Stimulated activated CD8-positive, alpha-beta memory T cell treated with anti-CD3 and anti-CD28 coated beads, Interleukin-2, amount 100 ng/mL, for 1 hour (primary cell): ENCODE data around the gene TRAPPC13.
"Not testable (repeated sequence)": the region's sequence is repeated elsewhere in the genome, so short reads cannot be mapped to it uniquely, and the experiment has no call there.

Source experiments
- DNase-seq, 2 donors: peaks; one replicate each; pipeline ENCODE4 v3.0.0-alpha.2; 2020; ENCODE audit warnings: low read depth in 2 of 2

The TRAPPC13 gene, protein sequence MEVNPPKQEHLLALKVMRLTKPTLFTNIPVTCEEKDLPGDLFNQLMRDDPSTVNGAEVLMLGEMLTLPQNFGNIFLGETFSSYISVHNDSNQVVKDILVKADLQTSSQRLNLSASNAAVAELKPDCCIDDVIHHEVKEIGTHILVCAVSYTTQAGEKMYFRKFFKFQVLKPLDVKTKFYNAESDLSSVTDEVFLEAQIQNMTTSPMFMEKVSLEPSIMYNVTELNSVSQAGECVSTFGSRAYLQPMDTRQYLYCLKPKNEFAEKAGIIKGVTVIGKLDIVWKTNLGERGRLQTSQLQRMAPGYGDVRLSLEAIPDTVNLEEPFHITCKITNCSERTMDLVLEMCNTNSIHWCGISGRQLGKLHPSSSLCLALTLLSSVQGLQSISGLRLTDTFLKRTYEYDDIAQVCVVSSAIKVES

DNA sequence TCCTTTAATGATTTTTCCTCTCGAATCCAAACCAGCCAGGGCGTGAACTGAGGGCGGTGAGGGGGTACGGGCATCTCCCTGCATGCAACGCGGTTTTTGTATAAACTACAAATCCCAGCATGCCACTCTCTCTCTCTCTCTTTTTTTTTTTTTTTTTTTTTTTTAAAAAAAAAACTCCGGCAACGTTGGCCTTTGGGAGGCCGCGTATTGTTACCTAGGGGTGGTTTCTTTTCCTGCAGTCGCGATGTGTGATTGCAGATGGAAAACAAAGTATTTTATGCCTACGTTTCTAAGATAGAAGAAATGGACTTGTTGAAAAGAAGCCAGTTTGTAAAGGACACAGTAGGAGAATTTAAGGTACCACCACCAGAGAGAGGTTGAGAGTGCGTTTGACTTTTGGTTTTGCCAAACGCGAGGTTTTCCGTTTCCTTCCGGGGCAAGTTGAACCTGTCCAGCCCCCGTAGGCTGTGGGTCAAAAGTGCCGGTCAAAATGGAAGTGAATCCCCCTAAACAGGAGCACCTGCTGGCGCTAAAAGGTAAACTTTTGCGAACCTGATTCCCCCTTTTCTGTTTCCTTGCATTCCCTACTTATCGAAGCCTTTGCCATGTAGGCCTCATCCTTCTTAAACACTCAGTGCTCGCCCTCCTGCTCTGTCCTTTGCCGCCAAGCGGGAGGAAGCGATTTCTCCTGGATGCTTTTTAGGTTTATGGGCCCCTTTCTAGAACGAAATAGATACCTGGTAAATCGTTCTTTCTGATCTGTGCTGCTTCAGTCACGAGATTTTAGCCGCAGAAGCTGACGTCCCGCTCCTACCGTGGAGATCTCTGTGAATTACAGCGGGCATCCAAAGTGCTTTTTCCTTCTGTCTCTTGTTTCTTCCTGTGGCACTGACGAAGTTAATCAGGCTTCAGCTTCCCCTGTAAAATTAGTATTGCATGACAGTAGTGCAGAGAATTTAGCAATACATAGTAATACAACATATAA is at the start of gene TRAPPC13, which contains the start of gene SHLD3:
Gene TRAPPC13, plus strand, starts transcription at position 457 of the 985 bp plus-strand sequence. Its CDS starts 34 bp downstream, at position 491.
Gene SHLD3, plus strand, starts transcription at position 457 of the 985 bp plus-strand sequence. CDS start 4,561 bp downstream, outside the sequence.
- DNase-seq = peak; percentile 64 to 68

DNA sequence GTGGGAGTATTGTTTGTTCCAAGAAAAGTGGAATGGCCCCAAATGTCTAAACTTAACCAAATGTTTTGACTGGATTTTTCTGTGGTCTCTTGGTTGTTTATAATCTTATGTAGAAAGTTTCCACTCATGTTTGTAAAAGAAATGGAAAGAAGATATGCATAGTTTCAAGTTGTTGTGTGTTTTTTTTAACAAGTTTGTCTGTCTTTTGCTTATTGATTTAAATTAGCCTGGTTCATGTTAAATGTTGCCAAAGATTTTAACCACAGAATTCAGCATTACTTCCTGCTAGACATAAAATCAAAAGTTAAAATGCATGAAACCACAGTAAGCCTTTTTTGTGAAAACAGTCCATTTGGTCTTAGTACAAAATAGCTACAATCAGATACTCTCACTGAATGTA is 47.7 kb upstream of the TRAPPC13 start:
- DNase-seq = no peak

DNA sequence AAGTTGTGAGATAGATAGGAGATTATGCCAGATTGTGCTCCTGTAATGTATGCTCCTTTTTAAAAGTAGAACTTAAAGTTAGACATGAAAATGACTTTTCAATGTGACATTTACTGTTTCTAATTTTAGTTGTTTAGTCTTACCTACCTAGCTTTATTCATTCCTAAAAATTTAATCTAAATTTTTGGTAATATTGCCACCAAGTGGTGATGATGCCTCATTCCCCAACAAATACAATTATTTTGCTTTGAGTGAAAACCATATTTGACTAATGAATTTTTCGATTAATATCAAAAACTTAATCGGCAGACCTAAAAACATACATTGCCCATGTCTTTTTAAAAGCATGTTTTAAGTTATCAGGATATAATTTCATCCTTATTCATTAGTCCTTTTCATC is 36.1 kb upstream of the TRAPPC13 start:
- no peak for DNase-seq

DNA sequence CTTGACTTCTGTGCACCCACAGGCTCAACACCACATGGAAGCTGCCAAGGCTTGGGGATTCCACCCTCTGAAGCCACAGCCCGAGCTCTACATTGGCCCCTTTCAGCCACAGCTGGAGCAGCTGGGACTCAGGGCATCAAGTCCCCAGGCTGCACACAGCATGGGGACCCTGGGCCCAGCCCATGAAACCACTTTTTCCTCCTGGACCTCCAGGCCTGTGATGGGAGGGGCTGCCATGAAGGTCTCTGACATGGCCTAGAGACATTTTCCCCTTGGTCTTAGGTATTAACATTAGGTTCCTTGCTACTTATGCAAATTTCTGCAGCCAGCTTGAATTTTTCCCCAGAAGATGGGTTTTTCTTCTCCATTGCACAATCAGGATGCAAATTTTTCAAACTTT is 23.1 kb upstream of the TRAPPC13 start:
- DNase-seq = not testable (repeated sequence)

DNA sequence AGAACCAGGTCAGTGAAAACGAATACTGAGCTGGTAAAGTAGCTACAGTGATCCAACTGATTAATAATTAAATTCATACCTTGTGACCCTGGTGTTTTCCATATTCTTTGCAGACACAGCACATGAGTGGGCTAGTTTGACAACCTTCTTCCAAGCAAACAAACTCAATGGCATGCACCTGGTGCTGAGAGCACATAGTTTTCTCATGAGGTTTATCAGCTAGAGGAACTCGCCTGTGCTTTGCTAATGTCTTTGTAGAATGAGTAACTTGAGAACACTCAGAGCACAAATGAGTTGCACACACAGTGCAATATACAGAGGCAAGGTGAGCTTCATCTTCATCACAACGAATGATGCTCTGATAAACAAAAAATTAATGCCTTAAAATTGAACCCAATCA is 13.3 kb upstream of the TRAPPC13 start:
- DNase-seq = no peak

DNA sequence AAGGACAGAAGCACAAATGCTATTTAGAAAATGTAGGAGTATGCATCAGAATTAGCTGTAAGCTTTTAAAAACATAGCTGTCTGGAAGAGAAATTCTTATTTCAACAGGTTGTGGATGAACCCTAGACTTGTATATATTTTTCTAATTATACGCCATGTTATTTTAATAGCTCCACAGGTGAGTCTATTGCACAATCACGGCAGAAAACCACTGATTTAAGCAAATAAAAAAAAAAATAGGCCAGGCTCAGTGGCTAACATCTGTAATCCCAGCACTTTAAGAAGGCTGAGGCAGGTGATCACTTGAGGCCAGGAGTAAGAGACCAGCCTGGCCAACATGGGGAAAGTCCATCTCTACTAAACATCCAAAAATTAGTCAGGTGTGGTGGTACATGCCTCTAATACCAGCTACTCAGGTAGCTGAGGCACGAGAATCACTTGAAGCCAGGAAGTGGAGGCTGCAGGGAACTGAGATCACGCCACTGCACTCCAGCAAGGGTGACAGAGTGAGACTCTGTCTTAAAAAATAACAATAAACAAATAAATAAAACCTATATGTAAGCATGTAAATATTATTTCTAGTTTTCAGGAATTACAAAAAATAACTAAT is 12.4 kb upstream of the TRAPPC13 start:
- no peak for DNase-seq

DNA sequence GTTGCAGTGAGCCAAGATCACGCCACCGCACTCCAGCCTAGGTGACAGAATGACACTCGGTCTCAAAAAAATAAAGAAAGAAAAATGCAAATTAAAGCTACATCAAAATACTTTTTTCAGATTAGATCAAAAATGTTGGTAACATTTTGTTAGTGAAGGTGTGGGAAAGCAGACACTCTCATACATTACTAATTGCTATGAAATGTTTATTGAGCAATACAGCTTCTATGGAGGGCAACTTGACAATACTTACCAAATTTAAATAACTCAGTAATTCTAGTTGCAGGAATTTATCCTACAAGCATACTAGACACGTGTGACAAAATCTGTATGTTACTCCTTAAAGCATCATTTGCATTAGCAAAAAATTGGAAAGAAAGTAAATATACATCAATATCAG is 4.8 kb upstream of the TRAPPC13 start:
- no peak for DNase-seq

DNA sequence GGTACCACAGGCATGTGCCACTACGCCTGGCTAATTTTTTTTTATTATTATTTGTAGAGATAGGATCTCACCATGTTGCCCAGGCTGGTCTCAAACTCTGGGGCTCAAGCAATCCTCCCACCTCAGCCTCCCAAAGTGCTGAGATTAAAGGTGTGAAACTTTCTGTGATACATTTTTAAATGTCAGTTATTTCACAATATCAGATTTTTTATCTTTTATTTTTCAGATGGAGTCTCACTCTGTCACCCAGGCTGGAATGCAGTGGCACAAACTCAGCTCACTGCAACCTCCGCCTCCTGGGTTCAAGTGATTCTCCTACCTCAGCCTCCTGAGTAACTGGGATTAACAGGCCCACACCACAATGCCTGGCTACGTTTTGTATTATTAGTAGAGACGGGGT is 2.9 kb upstream of the TRAPPC13 start:
- DNase-seq = not testable (repeated sequence)

DNA sequence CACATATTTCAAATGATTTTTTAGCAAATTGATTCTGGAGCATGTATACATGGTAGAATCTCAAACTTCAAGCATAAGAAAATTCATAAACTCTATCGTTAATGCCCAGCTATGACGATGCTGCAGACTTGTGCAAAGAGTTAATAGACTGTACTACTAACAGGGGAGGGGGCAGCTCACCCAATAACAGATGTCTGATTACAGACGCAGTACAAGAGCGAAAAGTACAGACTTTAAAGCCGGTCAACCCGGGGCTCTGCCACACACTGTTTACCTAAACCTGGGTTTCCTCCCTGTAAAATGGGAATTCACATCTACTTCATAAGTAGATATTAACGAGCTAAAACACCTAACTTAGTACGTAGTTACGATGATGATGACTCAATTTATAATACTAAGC is 1.3 kb upstream of the TRAPPC13 start:
- no peak for DNase-seq

DNA sequence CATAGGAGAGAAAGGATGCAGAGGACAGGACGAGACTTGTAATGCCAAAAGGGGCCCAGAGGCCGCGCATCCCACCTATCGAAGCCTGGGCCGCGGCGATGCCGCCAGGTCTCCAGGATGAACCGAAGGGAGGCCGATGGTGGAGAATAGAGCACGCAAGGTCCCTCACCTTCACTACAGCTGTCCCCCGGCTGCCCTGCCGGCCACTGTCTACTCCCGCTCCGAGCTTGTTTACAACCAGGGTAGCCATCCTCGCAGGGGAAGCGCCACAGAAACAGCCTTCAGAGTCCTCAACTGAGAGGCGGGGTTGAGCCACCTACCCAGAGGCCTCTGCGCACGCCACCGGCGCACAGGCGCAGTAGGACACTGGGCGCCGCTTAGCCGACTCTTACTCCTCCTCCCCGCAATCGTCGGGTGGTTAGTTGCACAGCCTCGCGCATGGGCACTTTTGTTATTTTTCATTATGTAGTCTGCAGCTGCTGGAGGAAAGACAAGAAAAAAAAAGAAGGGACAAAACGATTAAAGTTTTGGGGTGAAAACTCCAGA is 729 bp upstream of the TRAPPC13 start, which contains the start of gene TRIM23:
Gene TRIM23, minus strand, starts transcription at position 309 of the 546 bp plus-strand sequence. Its CDS starts 59 bp downstream, at position 250.
- peak; percentile 80 to 84 for DNase-seq

DNA sequence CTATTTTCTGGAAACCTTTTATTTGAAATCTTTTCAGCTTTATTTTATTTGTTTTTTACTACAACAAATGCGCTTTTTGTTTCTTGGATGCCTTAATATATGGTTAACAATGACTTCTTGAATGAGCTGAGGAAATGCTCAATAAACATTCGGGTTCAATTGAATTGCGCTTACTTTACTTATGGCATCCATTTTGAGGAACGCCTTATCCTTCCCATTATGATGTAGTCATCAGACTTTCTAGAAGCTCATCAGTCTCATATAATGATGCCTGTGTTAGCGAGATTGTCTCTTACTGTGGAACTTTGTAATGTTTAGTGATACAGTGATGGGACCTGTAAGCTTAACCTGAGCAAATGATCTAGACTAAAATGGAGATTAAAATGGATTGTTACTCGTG is 916 bp downstream of the TRAPPC13 start:
- no peak for DNase-seq

DNA sequence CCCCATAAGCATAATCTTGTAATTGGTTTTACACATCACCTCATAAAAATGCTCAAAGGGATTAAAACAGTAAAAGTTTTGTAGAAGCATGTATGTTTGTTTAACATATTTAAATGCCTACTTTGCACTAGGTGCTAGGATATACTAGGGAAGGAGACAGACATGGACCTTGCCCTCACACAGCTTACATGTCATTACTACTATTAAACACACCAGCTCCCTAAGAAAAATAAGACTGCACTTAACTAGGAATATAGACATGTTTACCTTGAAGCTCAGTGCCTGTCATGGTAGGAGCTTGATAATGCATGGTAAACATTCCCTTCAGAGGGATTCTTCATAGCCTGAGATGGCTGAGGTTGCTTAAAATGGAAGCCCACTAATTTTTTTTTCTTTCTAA is 6.2 kb downstream of the TRAPPC13 start:
- no peak for DNase-seq

DNA sequence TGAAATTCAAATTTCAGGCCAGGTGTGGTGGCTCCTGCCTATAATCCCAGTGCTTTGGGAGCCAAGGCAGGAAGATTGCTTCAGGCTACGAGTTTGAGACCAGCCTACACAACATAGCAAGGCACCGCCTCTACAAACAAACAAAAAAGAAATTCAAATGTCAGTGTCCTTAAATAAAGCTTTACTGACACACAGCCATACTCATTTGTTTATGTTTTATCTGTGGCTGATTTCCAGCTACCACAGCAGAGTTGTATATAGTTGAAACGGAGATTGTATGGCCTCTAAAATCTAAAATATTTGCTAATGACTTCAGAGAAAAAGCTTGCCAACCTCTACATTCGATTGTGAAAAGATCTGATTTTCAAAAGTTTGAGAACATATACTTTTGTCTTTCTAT is 15.4 kb downstream of the TRAPPC13 start:
- DNase-seq = no peak

DNA sequence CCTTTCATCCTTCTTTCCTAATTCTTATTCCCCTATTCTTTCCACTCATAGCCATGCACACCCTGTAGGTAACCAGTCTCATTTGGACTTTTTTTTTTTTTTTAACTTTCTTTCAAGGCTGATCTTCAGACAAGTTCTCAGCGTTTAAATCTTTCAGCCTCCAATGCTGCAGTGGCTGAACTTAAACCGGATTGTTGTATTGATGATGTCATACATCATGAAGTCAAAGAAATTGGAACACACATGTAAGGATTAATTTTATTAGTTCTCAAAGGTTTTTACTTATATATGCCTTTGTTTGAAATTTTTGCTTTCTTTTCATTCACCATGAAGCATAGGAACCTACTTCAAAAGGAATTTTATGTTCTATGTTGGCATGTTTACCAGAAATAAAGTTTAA is 22.1 kb downstream of the TRAPPC13 start:
- no peak for DNase-seq

DNA sequence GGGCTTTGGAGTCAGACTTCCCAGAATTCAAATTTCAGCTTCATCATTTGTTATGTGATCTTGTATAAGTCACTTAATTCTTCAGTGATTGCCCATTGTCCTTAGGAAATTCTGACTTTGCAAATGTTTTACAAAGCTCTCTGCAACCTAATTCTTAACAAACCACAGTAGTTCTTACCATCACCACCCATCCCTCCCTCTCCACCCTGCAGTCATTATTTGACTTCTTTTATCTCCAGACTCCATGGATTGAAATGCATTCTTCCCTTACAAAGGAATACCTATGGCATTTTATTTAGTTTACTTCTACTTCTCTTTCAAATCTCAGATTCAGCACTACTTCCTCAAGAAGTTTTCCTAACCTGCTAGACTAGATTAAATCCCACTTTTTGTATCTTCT is 23.1 kb downstream of the TRAPPC13 start:
- no peak for DNase-seq

DNA sequence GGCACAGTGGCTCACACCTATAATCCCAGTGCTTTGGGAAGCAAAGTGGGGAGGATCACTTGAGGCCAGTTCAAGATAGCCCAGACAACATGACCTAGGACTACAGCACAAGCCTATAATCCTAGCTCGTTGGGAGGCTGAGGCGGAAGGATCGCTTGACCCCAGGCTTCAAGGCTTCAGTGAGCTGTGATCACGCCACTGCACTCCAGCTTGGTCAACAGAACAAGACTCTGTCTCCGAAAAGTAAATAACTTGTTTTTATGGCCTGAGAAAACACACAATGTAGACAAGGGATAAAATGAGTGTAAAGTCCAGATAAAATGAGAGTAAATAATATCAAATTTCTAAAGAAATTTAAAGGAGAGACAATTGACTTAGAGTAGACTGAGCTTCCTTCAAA is 26.3 kb downstream of the TRAPPC13 start:
- no peak for DNase-seq

DNA sequence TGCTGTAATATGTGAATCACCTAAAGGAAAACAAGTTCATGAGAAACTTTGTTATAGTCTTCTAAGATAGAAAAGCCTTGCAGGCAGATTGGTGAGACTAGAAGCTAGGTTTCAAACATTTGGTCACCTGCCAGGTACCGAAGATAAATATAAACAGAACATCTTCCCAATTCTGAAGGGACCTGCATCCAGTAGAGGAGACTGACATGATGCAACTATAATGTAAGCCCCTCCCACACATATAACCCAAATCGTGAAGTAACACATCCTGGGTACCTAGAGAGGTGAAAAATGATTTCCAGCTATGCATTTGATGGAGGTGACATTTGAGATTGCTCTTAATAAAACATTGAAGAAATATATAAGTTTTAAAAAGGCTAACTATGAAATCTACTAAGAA is 29.9 kb downstream of the TRAPPC13 start:
- no peak for DNase-seq

DNA sequence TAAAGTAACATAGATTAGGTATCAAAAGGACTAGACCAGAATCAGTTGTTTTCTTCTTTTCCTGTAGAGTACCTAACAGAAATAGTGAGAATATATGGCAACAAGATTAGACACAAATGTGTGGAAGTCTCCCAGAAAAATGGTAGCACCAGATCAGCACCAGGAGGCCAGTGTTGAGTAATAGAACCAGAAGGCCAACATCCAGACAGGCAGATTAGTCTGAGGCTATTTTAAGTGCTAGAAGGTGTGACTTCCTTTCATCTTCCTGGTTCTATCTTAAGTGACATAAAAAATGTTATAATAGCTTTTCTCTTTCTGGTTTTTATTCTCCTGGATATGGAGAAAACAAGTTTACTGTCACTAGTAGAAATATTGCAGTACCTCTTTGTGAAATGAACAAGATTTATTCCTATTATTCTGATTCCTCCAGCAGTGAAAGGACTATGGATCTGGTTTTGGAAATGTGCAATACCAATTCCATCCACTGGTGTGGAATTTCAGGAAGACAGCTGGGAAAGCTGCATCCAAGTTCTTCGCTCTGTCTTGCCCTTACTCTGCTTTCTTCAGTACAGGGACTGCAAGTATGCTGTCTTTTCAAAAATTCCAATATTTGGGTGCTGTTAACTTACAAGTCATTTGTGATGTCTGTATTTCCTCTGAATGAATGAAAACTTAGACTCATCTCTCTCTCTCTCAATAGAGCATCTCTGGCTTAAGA is 39.1 kb downstream of the TRAPPC13 start:
- DNase-seq = no peak

DNA sequence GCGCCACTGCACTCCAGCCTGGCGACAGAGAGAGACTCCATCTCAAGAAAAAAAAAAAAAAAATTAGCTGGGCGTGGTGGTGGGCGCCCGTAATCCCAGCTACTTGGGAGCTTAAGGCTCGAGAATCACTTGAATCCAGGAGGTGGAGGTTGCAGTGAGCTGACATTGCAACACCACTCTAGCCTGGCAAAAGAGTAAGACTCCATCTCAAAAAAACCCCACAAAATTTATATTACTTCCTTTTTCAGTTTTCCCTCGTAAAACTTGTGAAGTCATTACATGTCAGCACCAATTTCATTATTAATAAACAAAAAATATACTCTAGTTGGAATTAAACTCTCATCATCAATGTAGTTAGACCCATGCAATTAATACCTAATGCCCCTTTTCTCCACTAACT is 43.9 kb downstream of the TRAPPC13 start:
- no peak for DNase-seq

DNA sequence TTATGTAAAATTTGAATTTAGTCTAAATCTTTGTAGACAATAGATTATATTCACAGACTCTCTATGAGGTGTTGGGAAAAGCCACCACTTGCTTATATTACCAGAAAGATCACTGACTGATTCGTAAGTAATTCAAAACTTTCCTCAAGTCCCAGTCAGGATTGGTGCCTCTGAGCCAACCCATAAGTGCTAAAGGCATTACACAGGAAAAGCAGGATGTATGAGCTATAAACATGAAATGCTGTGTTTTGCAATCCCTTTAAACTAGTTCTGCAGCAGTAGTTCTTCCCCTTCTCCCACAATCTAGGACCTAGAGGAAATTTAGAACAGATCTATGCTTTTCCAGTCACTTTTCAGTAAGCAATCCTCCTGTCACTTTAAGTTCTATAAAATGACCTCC is 48.0 kb downstream of the TRAPPC13 start:
- no peak for DNase-seq

DNA sequence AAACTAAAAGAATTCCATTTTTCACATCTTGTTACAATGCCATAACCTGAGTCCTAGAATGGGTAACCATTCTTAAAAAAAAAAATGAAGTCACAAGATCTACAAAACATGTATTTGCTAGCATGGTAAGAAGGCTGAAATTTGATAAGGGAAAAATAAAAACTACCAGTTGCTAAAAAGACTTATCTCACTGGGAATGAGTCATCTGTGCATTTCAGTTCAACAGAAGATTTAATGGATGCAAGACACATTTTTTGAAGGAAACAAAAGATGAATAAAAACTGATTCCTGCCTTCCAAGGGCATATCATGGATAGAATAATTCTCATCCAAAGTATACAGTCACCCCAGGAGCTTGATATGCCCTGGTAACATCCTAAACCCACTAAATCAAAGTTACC is 49.9 kb downstream of the TRAPPC13 start:
- DNase-seq = no peak
